Natural killer cell (primary cell): ENCODE measurements around the gene C6orf58. TPM values are rescaled to one million over a fixed set of nuclear protein-coding genes. Genes with fewer than 3 reads are reported as not detected.

Source experiments
- ATAC-seq, 3 donors: fragments of 150-1000 bp in 2 of 3; fragments of 200-7000 bp in 1 of 3; cut with Tn5 transposase; 1 replicate in 1 of 3; 2 replicates in 2 of 3; pipeline ENCODE4 v1.10.0; 2021; ENCODE audit warnings: mild to moderate bottlenecking in 2 of 3, moderate library complexity in 2 of 3
- DNase-seq, 2 donors: peaks; one replicate each; pipeline versions ENCODE4 v3.0.0 to v3.0.0-alpha.2; 2013 to 2021; ENCODE audit warnings: mixed read lengths in 1 of 2
- H3K27ac ChIP-seq: one replicate; pipeline ENCODE4 v1.5.1; 2013; ENCODE audit warnings: mild to moderate bottlenecking, low read length
- H3K27me3 ChIP-seq: one replicate; pipeline ENCODE4 v1.6.1; 2013; ENCODE audit warnings: low read length; ENCODE audit not compliant: control insufficient read depth, insufficient read depth
- H3K36me3 ChIP-seq: one replicate; pipeline ENCODE4 v1.6.1; 2013; ENCODE audit warnings: low read length; ENCODE audit not compliant: control insufficient read depth, insufficient read depth
- H3K4me1 ChIP-seq: one replicate; pipeline ENCODE4 v1.6.1; 2013; ENCODE audit warnings: low read length; ENCODE audit not compliant: control insufficient read depth, insufficient read depth
- H3K4me3 ChIP-seq: one replicate; pipeline ENCODE4 v1.5.1; 2013; ENCODE audit warnings: low read length
- H3K9me3 ChIP-seq: one replicate; pipeline ENCODE4 v1.6.1; 2013; ENCODE audit warnings: low read length; ENCODE audit not compliant: control insufficient read depth, insufficient read depth
- H3K27ac Mint-ChIP-seq, 2 donors: one replicate each; pipeline ENCODE4 v1.8.0; 2022; ENCODE audit warnings: mild to moderate bottlenecking in 2 of 2, mixed read lengths in 2 of 2, moderate library complexity in 1 of 2
- H3K27me3 Mint-ChIP-seq, 2 donors: one replicate each; pipeline ENCODE4 v1.8.0; 2022; ENCODE audit warnings: low read depth in 2 of 2, mixed read lengths in 2 of 2
- H3K36me3 Mint-ChIP-seq: one replicate; pipeline ENCODE4 v1.8.0; 2022; ENCODE audit warnings: mixed read lengths
- H3K4me1 Mint-ChIP-seq, 2 donors: one replicate each; pipeline ENCODE4 v1.8.0; 2022; ENCODE audit warnings: mixed read lengths in 2 of 2
- H3K4me3 Mint-ChIP-seq: one replicate; pipeline ENCODE4 v1.8.0; 2022; ENCODE audit warnings: mild to moderate bottlenecking, moderate library complexity, mixed read lengths
- H3K9me3 Mint-ChIP-seq, 2 donors: one replicate each; pipeline ENCODE4 v1.8.0; 2022; ENCODE audit warnings: mixed read lengths in 2 of 2
- WGBS: methylation state at CpG from one replicate; pipeline ENCODE4 v1.1.7; 2013; ENCODE audit warnings: missing lambda C conversion rate; ENCODE audit not compliant: insufficient coverage; 5-methylcytosine and 5-hydroxymethylcytosine counted together
- intact Hi-C: fragments of 100-400 bp; cut with micrococcal nuclease; formaldehyde crosslinking; loops from one replicate; pipeline ENCODE4 v1.14.2; 2022
- total RNA-seq, 4 donors: library from RNA; stranded (reverse); fragments of 120-200 nt in 1 of 4; gene quantifications; one replicate each; pipeline versions ENCODE4 v1.2.3 to v1.2.4, GENCODE V29; 2013 to 2022
- TF ChIP-seq, protein P1 (sequence below): fragments of 200-600 bp; IDR thresholded peaks from one replicate; pipeline ENCODE4 v1.8.0; 2022; ENCODE audit warnings: antibody characterized with exemption

Gene C6orf58
- total RNA-seq, 3 donors from 2014 or later (not counting 1 experiment from before 2014, with no cell fraction given): not detected

DNA sequence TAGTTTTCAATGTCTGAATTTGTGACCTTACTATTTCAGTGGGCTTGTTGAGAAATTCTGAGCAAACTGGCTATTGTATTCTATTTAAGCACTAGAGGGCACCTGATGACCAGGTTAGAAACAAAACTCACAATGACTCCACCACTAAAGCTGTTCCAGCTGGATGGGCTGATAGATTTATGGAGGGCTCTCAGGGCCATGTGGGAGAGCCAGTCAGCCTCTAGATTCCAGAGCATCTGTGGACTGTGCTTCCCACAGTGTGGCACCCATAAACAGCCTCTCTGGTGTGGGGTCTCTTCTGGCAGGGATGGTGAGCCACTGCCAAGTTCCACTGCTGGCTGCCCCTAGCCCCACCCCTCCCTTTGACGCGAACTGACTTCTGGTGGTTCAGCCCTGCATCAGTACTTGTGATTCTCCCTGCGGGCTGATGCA, 29.2 kb downstream of the C6orf58 start:
- peaks cover 3 to 7% of the 10 kb centered on the region in 2 donors for H3K9me3 Mint-ChIP-seq
- Histone ChIP-seq H3K36me3 (no peaks in the 10 kb centered on the region), H3K4me3 (no peak overlapping the region), H3K27me3 (no peaks in the 10 kb centered on the region), H3K27ac (no peak overlapping the region), H3K9me3 (no peaks in the 10 kb centered on the region), H3K4me1 (no peaks in the 10 kb centered on the region)
- H3K36me3 Mint-ChIP-seq: no peaks in the 10 kb centered on the region
- no peak for ATAC-seq
- H3K27ac Mint-ChIP-seq: no peak overlapping the region
- peak in 1 of 2 donors; percentile 46 for DNase-seq
- 65% methylated on average over 3 of the region's 3 CpGs for WGBS
- TF ChIP-seq, protein P1, sequence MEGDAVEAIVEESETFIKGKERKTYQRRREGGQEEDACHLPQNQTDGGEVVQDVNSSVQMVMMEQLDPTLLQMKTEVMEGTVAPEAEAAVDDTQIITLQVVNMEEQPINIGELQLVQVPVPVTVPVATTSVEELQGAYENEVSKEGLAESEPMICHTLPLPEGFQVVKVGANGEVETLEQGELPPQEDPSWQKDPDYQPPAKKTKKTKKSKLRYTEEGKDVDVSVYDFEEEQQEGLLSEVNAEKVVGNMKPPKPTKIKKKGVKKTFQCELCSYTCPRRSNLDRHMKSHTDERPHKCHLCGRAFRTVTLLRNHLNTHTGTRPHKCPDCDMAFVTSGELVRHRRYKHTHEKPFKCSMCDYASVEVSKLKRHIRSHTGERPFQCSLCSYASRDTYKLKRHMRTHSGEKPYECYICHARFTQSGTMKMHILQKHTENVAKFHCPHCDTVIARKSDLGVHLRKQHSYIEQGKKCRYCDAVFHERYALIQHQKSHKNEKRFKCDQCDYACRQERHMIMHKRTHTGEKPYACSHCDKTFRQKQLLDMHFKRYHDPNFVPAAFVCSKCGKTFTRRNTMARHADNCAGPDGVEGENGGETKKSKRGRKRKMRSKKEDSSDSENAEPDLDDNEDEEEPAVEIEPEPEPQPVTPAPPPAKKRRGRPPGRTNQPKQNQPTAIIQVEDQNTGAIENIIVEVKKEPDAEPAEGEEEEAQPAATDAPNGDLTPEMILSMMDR: no peak
- intact Hi-C loops: no loop called here
- H3K27me3 Mint-ChIP-seq: no peaks in the 10 kb centered on the region
- H3K4me1 Mint-ChIP-seq: no peaks in the 10 kb centered on the region
- no peak overlapping the region for H3K4me3 Mint-ChIP-seq

DNA sequence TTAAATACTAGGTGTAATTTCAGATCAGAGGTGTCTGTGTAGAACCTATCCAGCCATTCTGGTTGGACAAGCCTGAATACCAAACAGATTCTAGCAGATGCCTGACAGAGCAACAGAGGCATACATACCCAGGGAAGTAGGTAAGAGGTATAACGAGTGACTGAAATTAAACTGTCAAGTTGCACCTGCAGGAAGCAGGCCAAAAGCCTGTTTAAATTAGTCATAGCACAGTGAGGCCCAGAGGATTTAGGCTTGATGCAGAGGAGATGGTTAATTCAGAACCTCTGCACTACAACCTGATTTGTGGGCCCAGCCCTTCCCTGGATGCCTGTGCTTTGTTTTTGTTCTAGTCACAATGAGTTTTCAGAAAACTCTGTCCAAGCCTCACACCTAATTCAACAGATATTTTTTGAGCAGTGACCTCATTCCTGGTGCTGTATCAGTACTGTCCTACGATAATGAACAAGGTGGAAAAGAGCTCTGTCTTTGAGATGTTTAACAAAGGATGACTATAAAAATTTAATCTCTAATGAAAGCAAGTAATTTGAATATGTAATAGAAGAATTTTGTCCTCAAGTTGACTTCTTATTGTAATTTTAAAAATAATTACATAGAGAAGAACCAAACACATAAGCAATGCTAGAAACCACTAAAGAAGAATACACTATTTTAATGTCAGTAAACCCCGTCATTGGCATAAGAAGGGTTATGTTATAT, 31.7 kb downstream of the C6orf58 start:
- Mint-ChIP-seq H3K4me3 (no peak overlapping the region), H3K9me3 (peaks cover 0 to 4% of the 10 kb centered on the region in 2 donors), H3K4me1 (no peaks in the 10 kb centered on the region), H3K36me3 (no peaks in the 10 kb centered on the region), H3K27ac (no peak overlapping the region), H3K27me3 (no peaks in the 10 kb centered on the region)
- H3K9me3 ChIP-seq: no peaks in the 10 kb centered on the region
- WGBS: 74% methylated on average over 1 of the region's 3 CpGs
- no peaks in the 10 kb centered on the region for H3K4me1 ChIP-seq
- no peak for DNase-seq
- no peaks in the 10 kb centered on the region for H3K36me3 ChIP-seq
- intact Hi-C loops: no loop called here
- no peak overlapping the region for H3K4me3 ChIP-seq
- no peak for ATAC-seq
- TF ChIP-seq, protein P1: no peak
- no peak overlapping the region for H3K27ac ChIP-seq
- no peaks in the 10 kb centered on the region for H3K27me3 ChIP-seq

DNA sequence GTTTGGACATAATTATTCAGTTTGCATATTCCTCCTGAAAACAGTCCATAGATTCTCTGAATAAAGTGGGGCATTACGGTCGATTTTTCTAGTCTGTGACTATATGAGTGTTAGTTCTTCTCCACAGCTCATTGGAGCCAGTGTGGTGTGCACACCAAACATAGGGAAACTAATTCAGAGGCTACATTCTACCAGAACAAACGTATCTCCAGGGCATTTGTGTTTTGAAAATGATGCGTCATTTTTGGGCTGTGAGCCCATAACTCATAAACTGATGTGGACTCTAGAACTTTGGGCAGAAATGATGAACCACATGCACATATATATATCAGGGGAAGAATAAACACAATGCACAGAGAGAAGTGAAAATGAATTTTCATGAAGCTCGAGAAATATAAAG, 41.8 kb downstream of the C6orf58 start:
- no peaks in the 10 kb centered on the region for H3K27me3 ChIP-seq
- peaks cover 0 to 7% of the 10 kb centered on the region in 2 donors for H3K9me3 Mint-ChIP-seq
- no peaks in the 10 kb centered on the region for H3K27me3 Mint-ChIP-seq
- WGBS: 84% methylated on average over 3 of the region's 5 CpGs
- no peak overlapping the region for H3K27ac ChIP-seq
- no peak overlapping the region for H3K27ac Mint-ChIP-seq
- TF ChIP-seq, protein P1: no peak
- H3K4me3 Mint-ChIP-seq: no peak overlapping the region
- no peaks in the 10 kb centered on the region for H3K4me1 ChIP-seq
- ATAC-seq (no peak), DNase-seq (no peak)
- no peaks in the 10 kb centered on the region for H3K36me3 ChIP-seq
- intact Hi-C loops: no loop called here
- H3K4me1 Mint-ChIP-seq: no peaks in the 10 kb centered on the region
- H3K4me3 ChIP-seq: no peak overlapping the region
- H3K36me3 Mint-ChIP-seq: no peaks in the 10 kb centered on the region
- no peaks in the 10 kb centered on the region for H3K9me3 ChIP-seq

DNA sequence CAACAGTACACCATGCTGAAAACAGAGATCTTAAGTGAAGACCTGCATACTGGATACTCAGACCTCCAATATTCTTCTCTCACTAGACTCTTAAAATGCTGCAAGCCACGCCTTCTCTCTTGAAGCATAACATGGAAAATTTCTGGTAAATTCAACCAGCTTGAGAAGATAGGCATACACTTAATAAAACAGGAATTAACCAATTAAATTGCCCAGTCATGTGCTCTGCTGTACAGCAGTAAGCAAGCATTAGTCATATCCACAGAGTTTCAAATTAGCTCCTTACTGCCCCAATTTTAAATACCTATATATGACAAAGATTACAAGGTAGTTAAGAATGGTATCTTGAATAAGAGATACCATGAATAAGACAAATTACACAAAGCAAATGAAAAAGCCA, 53.8 kb downstream of the C6orf58 start:
- Histone ChIP-seq H3K9me3 (no peaks in the 10 kb centered on the region), H3K27ac (no peak overlapping the region), H3K4me1 (no peaks in the 10 kb centered on the region), H3K27me3 (no peaks in the 10 kb centered on the region), H3K4me3 (no peak overlapping the region), H3K36me3 (no peaks in the 10 kb centered on the region)
- Mint-ChIP-seq H3K36me3 (no peaks in the 10 kb centered on the region), H3K27me3 (no peaks in the 10 kb centered on the region), H3K9me3 (no peaks in the 10 kb centered on the region), H3K4me1 (no peaks in the 10 kb centered on the region), H3K27ac (no peak overlapping the region), H3K4me3 (no peak overlapping the region)
- DNase-seq (no peak), ATAC-seq (no peak)
- intact Hi-C loops: no loop called here
- WGBS: 86% methylated on average over 1 of the region's 1 CpG
- TF ChIP-seq, protein P1: no peak
